NCI-H2029 treated with DMSO at 0.1 percent for 48 hours (cell line): Measurements from ENCODE around the gene FIG4.

Source experiments
- DNase-seq: peaks from one replicate; lab custom pipeline; 2025; lab: John Stamatoyannopoulos, UW

Gene FIG4

GRCh38 chr6:109690737-109691621 lies at the start of gene FIG4, which contains the start of gene AK9:
Gene FIG4 (plus strand): TSS chr6:109691296. CDS start chr6:109691436, 140 bp downstream.
Gene AK9 (minus strand): TSS chr6:109691202. CDS start chr6:109675745, 15,457 bp downstream.
- peak; percentile 98 for DNase-seq

- no peak for DNase-seq
Observed at GRCh38 chr6:109644131-109644530, 47.0 kb upstream of the FIG4 start.

GRCh38 chr6:109653264-109653663 lies 37.8 kb upstream of the FIG4 start:
- no peak for DNase-seq

- no peak for DNase-seq
Observed at GRCh38 chr6:109655761-109656262, 35.3 kb upstream of the FIG4 start.

- DNase-seq, result no peak
Observed at GRCh38 chr6:109660526-109661320, 30.4 kb upstream of the FIG4 start.

- DNase-seq, result no peak
Observed at GRCh38 chr6:109662192-109662591, 28.9 kb upstream of the FIG4 start.

- no peak for DNase-seq
Observed at GRCh38 chr6:109669811-109670210, 21.3 kb upstream of the FIG4 start.

- no peak for DNase-seq
Observed at GRCh38 chr6:109671733-109672132, 19.4 kb upstream of the FIG4 start.

GRCh38 chr6:109672175-109672574 lies 18.9 kb upstream of the FIG4 start:
- DNase-seq, result no peak

GRCh38 chr6:109672839-109673238 lies 18.3 kb upstream of the FIG4 start:
- DNase-seq, result no peak

- DNase-seq, result no peak
Observed at GRCh38 chr6:109676724-109677123, 14.4 kb upstream of the FIG4 start.

GRCh38 chr6:109678240-109678639 lies 12.9 kb upstream of the FIG4 start:
- peak; percentile 13 for DNase-seq

- peak; percentile 43 for DNase-seq
Observed at GRCh38 chr6:109678661-109679505, 12.2 kb upstream of the FIG4 start.

- no peak for DNase-seq
Observed at GRCh38 chr6:109686566-109687265, 4.4 kb upstream of the FIG4 start.

- DNase-seq, result peak; percentile 34
Observed at GRCh38 chr6:109687271-109687761, 3.8 kb upstream of the FIG4 start.

- DNase-seq, result peak; percentile 73
Observed at GRCh38 chr6:109690373-109690736, 741 bp upstream of the FIG4 start.

GRCh38 chr6:109693111-109693510 lies 2.0 kb downstream of the FIG4 start:
- no peak for DNase-seq

- DNase-seq, result peak; percentile 16
Observed at GRCh38 chr6:109695468-109695867, 4.4 kb downstream of the FIG4 start.

- DNase-seq, result no peak
Observed at GRCh38 chr6:109696355-109696754, 5.3 kb downstream of the FIG4 start.

GRCh38 chr6:109701221-109701620 lies 10.1 kb downstream of the FIG4 start:
- DNase-seq, result no peak

- DNase-seq, result no peak
Observed at GRCh38 chr6:109701774-109702173, 10.7 kb downstream of the FIG4 start.
